Umbilical cord (tissue), 2 donors: ENCODE measurements around the gene FSIP1. TPM values are rescaled to one million over a fixed set of nuclear protein-coding genes. Genes with fewer than 3 reads are reported as not detected.

Experiments
- DNase-seq: peaks from one replicate; pipeline ENCODE4 v3.0.0-alpha.2; 2015; ENCODE audit warnings: low spot score
- total RNA-seq: library from RNA; depleted of rRNA; stranded (reverse); fragments of >200 nt; gene quantifications from one replicate; pipeline ENCODE4 v1.2.3, GENCODE V29; 2014; ENCODE audit warnings: low replicate concordance; ENCODE audit not compliant: insufficient read depth

FSIP1 gene
- total RNA-seq, 1 donor from 2014 or later, result 1.9 TPM

GRCh38 chr15:39792025-39792843 lies 9.6 kb upstream of the FSIP1 start:
- DNase-seq, result no peak

DNA sequence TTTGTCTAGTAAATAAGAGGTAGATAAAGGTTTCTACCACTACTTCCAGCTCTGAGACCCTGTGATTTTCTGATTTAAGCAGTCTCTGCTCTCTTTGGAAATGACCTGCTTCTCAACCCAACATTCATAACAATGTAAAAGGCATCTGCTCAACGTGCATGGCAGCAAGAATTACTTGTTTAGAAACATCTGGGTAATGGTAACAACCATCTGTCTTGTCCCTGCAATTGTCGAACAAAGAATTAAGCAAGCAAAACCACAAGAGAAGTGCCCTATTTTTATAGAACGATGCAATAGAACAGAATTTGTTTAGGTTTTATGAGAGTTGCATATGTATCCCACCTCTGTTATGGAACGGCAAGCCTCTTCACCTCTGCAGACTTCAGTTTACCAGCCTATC lies 7.1 kb upstream of the FSIP1 start:
- no peak for DNase-seq

GRCh38 chr15:39788800-39789565 lies 6.3 kb upstream of the FSIP1 start:
- no peak for DNase-seq

DNA sequence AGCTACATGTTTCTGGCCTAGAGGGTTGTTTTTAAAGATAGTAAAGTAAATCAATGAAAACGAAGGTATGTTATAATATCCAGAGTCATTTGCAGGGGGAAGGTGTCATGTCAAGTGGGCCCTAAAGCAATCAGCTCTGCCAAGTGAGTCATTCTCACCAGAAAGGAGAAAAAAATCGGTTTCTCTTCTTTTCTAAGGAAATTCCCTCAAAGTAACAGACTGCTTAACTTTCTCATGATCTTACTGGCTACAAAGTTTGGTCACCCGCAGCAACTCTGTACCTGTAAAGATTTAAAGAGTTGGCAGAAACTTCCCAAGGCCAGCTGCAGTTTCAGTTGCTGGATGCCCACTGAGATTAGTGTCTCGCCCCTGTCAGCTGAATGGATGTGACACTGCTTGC lies 5.5 kb upstream of the FSIP1 start:
- DNase-seq, result no peak

GRCh38 chr15:39787479-39787878 lies 4.8 kb upstream of the FSIP1 start:
- no peak for DNase-seq

- DNase-seq, result peak; percentile 71
These were observed 3.9 kb upstream of the FSIP1 start for GRCh38 chr15:39786447-39787056.

GRCh38 chr15:39785841-39786240 lies 3.2 kb upstream of the FSIP1 start:
- DNase-seq, result no peak

- no peak for DNase-seq
These were observed 2.5 kb upstream of the FSIP1 start for GRCh38 chr15:39785139-39785538.

DNA sequence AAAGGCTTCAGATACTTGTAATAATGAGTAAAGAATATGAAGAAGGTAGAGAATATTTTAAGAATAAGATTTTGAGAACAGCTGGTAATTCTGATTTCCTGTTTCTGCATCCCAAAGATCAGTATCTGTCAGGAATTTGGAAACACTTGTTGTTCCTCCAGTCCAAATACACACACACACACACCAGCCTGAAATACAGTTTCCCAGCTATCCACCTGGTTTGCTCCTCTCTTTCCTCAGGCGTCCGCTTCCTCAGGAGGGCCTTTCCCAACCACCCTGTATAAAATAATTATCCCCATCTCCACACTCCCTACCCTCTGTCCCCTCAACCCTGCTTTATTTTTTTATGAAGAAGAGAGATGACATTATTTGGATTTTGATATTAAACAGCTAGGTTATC lies 2.0 kb upstream of the FSIP1 start:
- DNase-seq, result no peak

GRCh38 chr15:39784125-39784524 lies 1.5 kb upstream of the FSIP1 start:
- DNase-seq, result no peak

DNA sequence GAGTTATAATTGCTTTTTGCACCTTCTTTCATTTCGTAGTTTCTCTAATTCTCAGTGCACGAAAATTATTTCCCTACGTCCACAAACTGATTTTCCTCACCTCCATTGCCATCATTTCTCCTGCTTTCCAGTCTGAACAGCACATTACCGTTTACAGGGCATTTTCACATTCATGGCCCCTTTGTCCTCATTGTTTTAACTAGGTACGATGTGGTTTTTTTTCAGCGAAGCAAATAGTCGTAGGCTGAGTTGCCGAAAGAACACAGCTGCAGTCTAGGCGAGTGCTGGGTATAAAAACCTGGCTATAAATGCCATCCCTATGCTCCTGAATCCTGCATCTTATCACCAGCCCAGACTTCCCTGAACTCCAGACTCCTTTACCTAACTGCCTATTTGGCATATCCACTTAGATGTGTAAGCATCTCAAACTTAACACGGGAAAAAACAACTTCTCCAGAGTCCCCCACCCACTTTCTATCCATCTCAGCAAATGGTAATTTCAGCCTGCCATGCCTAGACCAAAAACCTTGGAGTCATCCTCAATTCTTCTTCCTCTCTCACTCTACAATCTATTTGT lies 691 bp upstream of the FSIP1 start:
- no peak for DNase-seq

DNA sequence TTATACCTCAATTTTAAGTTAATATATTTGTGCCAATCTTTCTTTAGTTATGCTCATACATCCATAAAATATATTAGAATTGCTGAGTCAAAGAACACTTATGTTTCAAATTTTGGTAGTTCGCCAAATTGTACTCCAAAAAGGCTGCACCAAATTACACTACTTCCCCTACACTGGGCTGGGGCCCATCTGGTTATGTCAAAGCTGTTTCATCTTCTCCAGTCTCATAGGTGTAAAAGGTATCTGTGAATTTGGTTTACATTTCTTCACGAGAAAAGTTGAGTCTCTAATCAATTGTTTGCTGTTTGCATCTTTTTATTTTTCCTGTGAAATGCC lies 706 bp downstream of the FSIP1 start:
- DNase-seq, result no peak

- DNase-seq, result no peak
These were observed 1.3 kb downstream of the FSIP1 start for GRCh38 chr15:39781147-39781966.

- no peak for DNase-seq
These were observed 4.6 kb downstream of the FSIP1 start for GRCh38 chr15:39778021-39778420.

- DNase-seq, result no peak
These were observed 5.1 kb downstream of the FSIP1 start for GRCh38 chr15:39777496-39777895.

DNA sequence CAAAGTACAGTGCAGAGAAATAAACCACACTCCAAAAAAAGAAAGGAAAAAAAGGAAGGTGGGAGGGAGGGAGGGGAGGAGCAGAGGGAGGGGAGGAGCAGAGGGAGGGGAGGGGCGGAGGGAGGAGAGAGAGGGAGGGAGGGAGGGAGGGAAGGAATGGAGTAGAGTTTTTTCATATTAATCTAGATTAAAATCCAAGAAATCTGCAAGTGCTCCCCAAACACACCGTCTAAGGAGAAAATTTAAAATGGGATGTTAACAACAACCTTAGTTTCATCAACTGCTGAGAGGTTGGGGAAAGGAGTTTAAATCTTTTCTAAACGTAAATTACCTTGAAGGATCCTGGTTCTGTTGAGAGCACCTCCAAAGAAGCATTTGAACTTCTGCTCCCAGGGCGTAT lies 6.6 kb downstream of the FSIP1 start:
- DNase-seq, result no peak

DNA sequence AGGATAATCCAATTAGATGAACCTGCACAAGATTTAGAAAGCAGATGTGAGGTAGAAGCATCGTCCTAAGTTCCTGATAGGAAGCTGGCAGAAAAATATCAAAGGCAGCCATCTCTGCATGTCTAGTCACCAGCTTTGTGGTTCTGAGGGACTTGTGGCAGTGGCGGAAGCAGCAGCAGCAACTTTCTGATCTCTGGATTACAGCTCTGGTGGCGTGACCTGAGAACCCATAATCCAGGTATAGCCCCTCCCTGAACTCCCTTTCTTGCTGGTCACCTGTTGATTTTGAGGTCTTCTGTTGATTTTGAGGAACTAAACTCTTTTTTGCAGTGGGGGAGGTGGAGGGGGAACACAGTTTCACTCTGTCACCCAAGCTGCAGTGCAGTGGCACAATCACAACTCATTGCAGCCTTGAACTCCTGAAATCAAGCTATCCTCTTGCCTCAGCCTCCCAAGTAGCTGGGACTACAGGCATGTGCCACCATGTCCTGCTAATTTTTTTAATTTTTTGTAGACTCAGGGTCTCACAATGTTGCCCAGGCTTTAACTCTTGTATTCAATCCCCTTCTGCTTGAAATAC lies 7.9 kb downstream of the FSIP1 start:
- no peak for DNase-seq

GRCh38 chr15:39770748-39771689 lies 11.6 kb downstream of the FSIP1 start:
- DNase-seq, result peak; percentile 71

DNA sequence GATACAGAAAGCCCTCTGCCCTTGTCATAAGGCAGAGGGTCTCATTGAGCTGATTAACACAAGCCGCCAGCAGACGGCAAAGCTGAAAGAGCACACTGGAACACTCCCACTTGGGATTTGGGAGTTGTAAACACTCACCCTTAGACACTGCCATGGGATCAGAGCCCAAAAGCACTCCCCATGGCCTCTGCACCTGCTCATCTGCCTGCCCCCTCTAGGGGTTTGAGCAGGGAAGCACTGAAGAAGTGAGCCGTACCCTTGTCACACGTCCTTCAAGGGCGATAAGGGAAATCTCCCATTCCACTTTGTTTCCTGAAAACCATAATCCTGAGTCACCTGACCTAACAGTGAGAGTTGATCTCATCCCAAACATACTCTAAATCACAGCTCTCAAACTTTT lies 14.7 kb downstream of the FSIP1 start:
- no peak for DNase-seq

- DNase-seq, result no peak
These were observed 21.6 kb downstream of the FSIP1 start for GRCh38 chr15:39761006-39761405.
